GM18858 (cell line): Measurements from ENCODE around the gene CGNL1.

Experiments
- ATAC-seq: cut with Tn5 transposase; IDR thresholded peaks from one replicate; pipeline ENCODE4 v1.9.1; 2021; ENCODE audit not compliant: unreplicated experiment

The CGNL1 gene

GRCh38 chr15:57544848-57545480 is 168.7 kb downstream of the CGNL1 start:
- no peak for ATAC-seq

GRCh38 chr15:57545995-57546394 is 169.7 kb downstream of the CGNL1 start:
- ATAC-seq = no peak

- no peak for ATAC-seq
Observed at GRCh38 chr15:57547243-57547755, 171.0 kb downstream of the CGNL1 start.

- no peak for ATAC-seq
Observed at GRCh38 chr15:57548351-57548750, 172.0 kb downstream of the CGNL1 start.

GRCh38 chr15:57548835-57549234 is 172.5 kb downstream of the CGNL1 start:
- ATAC-seq = no peak

GRCh38 chr15:57549935-57550334 is 173.6 kb downstream of the CGNL1 start:
- ATAC-seq = no peak

GRCh38 chr15:57550640-57551039 is 174.3 kb downstream of the CGNL1 start:
- ATAC-seq = no peak

GRCh38 chr15:57551715-57552677 is 175.7 kb downstream of the CGNL1 start:
- ATAC-seq = no peak

- ATAC-seq = no peak
Observed at GRCh38 chr15:57552678-57553334, 176.5 kb downstream of the CGNL1 start.

GRCh38 chr15:57553526-57553925 is 177.2 kb downstream of the CGNL1 start:
- no peak for ATAC-seq

GRCh38 chr15:57554063-57554811 is 177.9 kb downstream of the CGNL1 start:
- ATAC-seq = no peak

GRCh38 chr15:57554812-57555179 is 178.5 kb downstream of the CGNL1 start:
- no peak for ATAC-seq

- no peak for ATAC-seq
Observed at GRCh38 chr15:57555270-57555669, 179.0 kb downstream of the CGNL1 start.

- ATAC-seq = no peak
Observed at GRCh38 chr15:57556040-57556439, 179.7 kb downstream of the CGNL1 start.

GRCh38 chr15:57557267-57557666 is 181.0 kb downstream of the CGNL1 start:
- ATAC-seq = no peak

- ATAC-seq = no peak
Observed at GRCh38 chr15:57557810-57558209, 181.5 kb downstream of the CGNL1 start.

- ATAC-seq = no peak
Observed at GRCh38 chr15:57559875-57560274, 183.6 kb downstream of the CGNL1 start.

GRCh38 chr15:57561041-57561711 is 184.9 kb downstream of the CGNL1 start:
- ATAC-seq = peak; percentile 85

GRCh38 chr15:57562196-57562769 is 186.0 kb downstream of the CGNL1 start:
- no peak for ATAC-seq

- no peak for ATAC-seq
Observed at GRCh38 chr15:57563416-57563815, 187.1 kb downstream of the CGNL1 start.
